Loucy (cell line): ENCODE data around the gene PRXL2B.

Source experiments
- H2AFZ ChIP-seq: fragments of 200-600 bp; sonication (generic); 2 replicates; pipeline ENCODE4 v1.6.0; 2016; ENCODE audit warnings: antibody characterized with exemption, mild to moderate bottlenecking, low read length, moderate library complexity
- H3F3A ChIP-seq: fragments of 200-600 bp; 2 replicates; pipeline ENCODE4 v1.6.0; 2016; ENCODE audit warnings: antibody characterized with exemption, low read depth, mild to moderate bottlenecking
- H3K27me3 ChIP-seq: fragments of 200-600 bp; sonication (generic); 2 replicates; pipeline ENCODE4 v1.6.1; 2014; ENCODE audit warnings: low read length, mild to moderate bottlenecking; ENCODE audit not compliant: insufficient read depth, poor library complexity, severe bottlenecking
- H3K36me3 ChIP-seq: fragments of 200-600 bp; sonication (generic); 2 replicates; pipeline ENCODE4 v1.6.1; 2016; ENCODE audit warnings: low read length; ENCODE audit not compliant: insufficient read depth
- H3K4me1 ChIP-seq: fragments of 200-600 bp; sonication (generic); 2 replicates; pipeline ENCODE4 v1.5.1; 2014; ENCODE audit warnings: low read length, mild to moderate bottlenecking; ENCODE audit not compliant: insufficient read depth, poor library complexity, severe bottlenecking
- H3K4me2 ChIP-seq: fragments of 200-600 bp; sonication (generic); 2 replicates; pipeline ENCODE4 v1.6.0; 2014; ENCODE audit warnings: antibody characterized with exemption, low read length, low read depth, mild to moderate bottlenecking; ENCODE audit not compliant: poor library complexity, severe bottlenecking
- H3K4me3 ChIP-seq: fragments of 200-600 bp; sonication (generic); 2 replicates; pipeline ENCODE4 v1.5.1; 2014; ENCODE audit warnings: low read length, mild to moderate bottlenecking, mixed read lengths; ENCODE audit not compliant: poor library complexity, severe bottlenecking
- H3K79me2 ChIP-seq: fragments of 200-600 bp; sonication (generic); 2 replicates; pipeline ENCODE4 v1.6.1; 2014; ENCODE audit warnings: low read length; ENCODE audit not compliant: insufficient read depth
- H3K9ac ChIP-seq: fragments of 200-600 bp; sonication (generic); 2 replicates; pipeline ENCODE4 v1.6.0; 2014; ENCODE audit warnings: mild to moderate bottlenecking, low read depth, low read length, moderate library complexity; ENCODE audit not compliant: poor library complexity, severe bottlenecking
- H3K9me2 ChIP-seq: fragments of 200-600 bp; sonication (generic); replicated peaks from 2 replicates; pipeline ENCODE4 v1.6.1; 2016; ENCODE audit warnings: low read depth, low read length, mixed read lengths
- H3K9me3 ChIP-seq: fragments of 200-600 bp; sonication (generic); 2 replicates; pipeline ENCODE4 v1.6.1; 2014; ENCODE audit warnings: mild to moderate bottlenecking, antibody characterized with exemption, low read length, low read depth; ENCODE audit not compliant: insufficient read depth
- H4K20me1 ChIP-seq: fragments of 200-600 bp; sonication (generic); 2 replicates; pipeline ENCODE4 v1.6.0; 2014; ENCODE audit warnings: antibody characterized with exemption, low read length, mild to moderate bottlenecking; ENCODE audit not compliant: insufficient read depth, poor library complexity, severe bottlenecking
- CTCF ChIP-seq: fragments of 200-600 bp; sonication (generic); conservative IDR thresholded peaks from 2 replicates; pipeline ENCODE4 v1.5.1; 2014; ENCODE audit warnings: mild to moderate bottlenecking, antibody characterized with exemption, low read length
- EZH2phosphoT487 ChIP-seq: fragments of 200-600 bp; IDR thresholded peaks from 2 replicates; pipeline ENCODE4 v1.6.1; 2018; ENCODE audit warnings: antibody characterized with exemption, mild to moderate bottlenecking, moderate library complexity, borderline replicate concordance

PRXL2B gene

GRCh38 chr1:2591233-2591580 lies 4.6 kb downstream of the PRXL2B start:
- H2AFZ ChIP-seq: no peak overlapping the region
- H3K4me1 ChIP-seq: peaks cover 8% of the 10 kb centered on the region
- peaks cover 3% of the 10 kb centered on the region; the same call in 1 of the 2 replicates for H3K79me2 ChIP-seq
- H3F3A ChIP-seq: no peaks in the 10 kb centered on the region
- H3K9me3 ChIP-seq: no peaks in the 10 kb centered on the region
- H4K20me1 ChIP-seq: peaks cover 3% of the 10 kb centered on the region
- no peaks in the 10 kb centered on the region for H3K9me2 ChIP-seq
- H3K27me3 ChIP-seq: no peaks in the 10 kb centered on the region
- no peaks in the 10 kb centered on the region for H3K36me3 ChIP-seq
- H3K9ac ChIP-seq: no peak overlapping the region
- TF ChIP-seq EZH2phosphoT487 (no peak), CTCF (no peak)
- no peak overlapping the region for H3K4me2 ChIP-seq
- H3K4me3 ChIP-seq: no peak overlapping the region

GRCh38 chr1:2591581-2592261 lies 5.1 kb downstream of the PRXL2B start:
- H3K79me2 ChIP-seq: peaks cover 3% of the 10 kb centered on the region; the same call in 1 of the 2 replicates
- peaks cover 8% of the 10 kb centered on the region for H3K4me1 ChIP-seq
- H3K27me3 ChIP-seq: no peaks in the 10 kb centered on the region
- H2AFZ ChIP-seq: no peak overlapping the region
- H4K20me1 ChIP-seq: peaks cover 3% of the 10 kb centered on the region
- no peak overlapping the region for H3K4me3 ChIP-seq
- no peak overlapping the region for H3K4me2 ChIP-seq
- no peaks in the 10 kb centered on the region for H3K9me2 ChIP-seq
- no peaks in the 10 kb centered on the region for H3K36me3 ChIP-seq
- no peak overlapping the region for H3K9ac ChIP-seq
- peaks cover 2% of the 10 kb centered on the region; the same call in 1 of the 2 replicates for H3K9me3 ChIP-seq
- no peaks in the 10 kb centered on the region for H3F3A ChIP-seq
- TF ChIP-seq CTCF (no peak), EZH2phosphoT487 (no peak)

GRCh38 chr1:2592672-2593071 lies 6.1 kb downstream of the PRXL2B start:
- H2AFZ ChIP-seq: no peak overlapping the region
- H3K27me3 ChIP-seq: no peaks in the 10 kb centered on the region
- peaks cover 2% of the 10 kb centered on the region for H3K4me1 ChIP-seq
- no peaks in the 10 kb centered on the region for H4K20me1 ChIP-seq
- H3F3A ChIP-seq: no peaks in the 10 kb centered on the region
- no peaks in the 10 kb centered on the region for H3K36me3 ChIP-seq
- no peaks in the 10 kb centered on the region for H3K79me2 ChIP-seq
- no peak overlapping the region for H3K4me3 ChIP-seq
- H3K9me3 ChIP-seq: peaks cover 4% of the 10 kb centered on the region; the same call in 1 of the 2 replicates
- no peak overlapping the region for H3K4me2 ChIP-seq
- no peak overlapping the region for H3K9ac ChIP-seq
- TF ChIP-seq EZH2phosphoT487 (no peak), CTCF (no peak)
- no peaks in the 10 kb centered on the region for H3K9me2 ChIP-seq
